ENCODE results near the gene OR7C2. TPM values are rescaled to one million over a fixed set of nuclear protein-coding genes. Genes with fewer than 3 reads are reported as not detected.

OR7C2 gene
- not detected for total RNA-seq
- polyA plus RNA-seq, result not detected
- long read RNA-seq, donor 1, result 0 reads
- long read RNA-seq, donor 2, result 0 reads

GRCh38 chr19:14941189-14941588, at the start of gene OR7C2:
Gene OR7C2 (plus strand): TSS chr19:14941489. CDS start chr19:14941489, 0 bp downstream.
- no peaks in the 10 kb centered on the region for H3K4me1 ChIP-seq
- H3K9me3 ChIP-seq, result no peaks in the 10 kb centered on the region
- DNase-seq, result no peak
- intact Hi-C loops (cut with DNase I), result no loop called here
- 74 to 90% (median 77%) methylated on average over 6 of the region's 6 CpGs for WGBS, 3 donors
- no peaks in the 10 kb centered on the region for H3K27me3 ChIP-seq (ENCODE audit: insufficient read depth in 3 of 3, low read length in 2 of 3)
- ATAC-seq, result no peak
- TF ChIP-seq CTCF (IDR thresholded peaks at IDR 0.05), result no peak
- no peak within 1 kb of the TSS for H3K27ac ChIP-seq
- H3K4me3 ChIP-seq, result no peak within 1 kb of the TSS
- no peaks in the 10 kb centered on the region for H3K36me3 ChIP-seq (ENCODE audit: insufficient read depth in 1 of 2, low read depth in 1 of 2)

GRCh38 chr19:14901675-14902260, 39.5 kb upstream of the OR7C2 start:
- H3K27ac ChIP-seq, result no peak overlapping the region
- H3K27me3 ChIP-seq (ENCODE audit: insufficient read depth in 3 of 3, low read length in 2 of 3), result peaks cover 0 to 2% (median 0%) of the 10 kb centered on the region in 3 donors
- ATAC-seq, result no peak
- no peaks in the 10 kb centered on the region for H3K36me3 ChIP-seq (ENCODE audit: insufficient read depth in 1 of 2, low read depth in 1 of 2)
- intact Hi-C loops (cut with DNase I), result no loop called here
- no peaks in the 10 kb centered on the region for H3K4me1 ChIP-seq
- DNase-seq, result no peak
- 9 to 27% (median 20%) methylated on average over 2 of the region's 2 CpGs for WGBS, 3 donors
- H3K9me3 ChIP-seq, result no peaks in the 10 kb centered on the region
- TF ChIP-seq CTCF (IDR thresholded peaks at IDR 0.05), result no peak
- no peak overlapping the region for H3K4me3 ChIP-seq

GRCh38 chr19:14906711-14907110, 34.6 kb upstream of the OR7C2 start:
- DNase-seq (no peak), ATAC-seq (no peak)
- peaks cover 0 to 2% (median 0%) of the 10 kb centered on the region in 3 donors for H3K27me3 ChIP-seq (ENCODE audit: insufficient read depth in 3 of 3, low read length in 2 of 3)
- intact Hi-C loops (cut with DNase I), result no loop called here
- no peak overlapping the region for H3K27ac ChIP-seq
- H3K9me3 ChIP-seq, result no peaks in the 10 kb centered on the region
- no peaks in the 10 kb centered on the region for H3K36me3 ChIP-seq (ENCODE audit: insufficient read depth in 1 of 2, low read depth in 1 of 2)
- no peak for TF ChIP-seq CTCF (IDR thresholded peaks at IDR 0.05)
- H3K4me1 ChIP-seq, result no peaks in the 10 kb centered on the region
- WGBS, 3 donors, result 71 to 77% (median 71%) methylated on average over 4 of the region's 4 CpGs
- H3K4me3 ChIP-seq, result no peak overlapping the region

- H3K27me3 ChIP-seq (ENCODE audit: insufficient read depth in 3 of 3, low read length in 2 of 3), result no peaks in the 10 kb centered on the region
- TF ChIP-seq CTCF (IDR thresholded peaks at IDR 0.05), result no peak
- no peak overlapping the region for H3K4me3 ChIP-seq
- H3K4me1 ChIP-seq, result no peaks in the 10 kb centered on the region
- H3K9me3 ChIP-seq, result no peaks in the 10 kb centered on the region
- H3K36me3 ChIP-seq (ENCODE audit: insufficient read depth in 1 of 2, low read depth in 1 of 2), result no peaks in the 10 kb centered on the region
- no peak overlapping the region for H3K27ac ChIP-seq
- 43 to 52% (median 43%) methylated on average over 6 of the region's 6 CpGs for WGBS, 3 donors
- DNase-seq (no peak), ATAC-seq (no peak)
- intact Hi-C loops (cut with DNase I), result no loop called here
Measured at GRCh38 chr19:14915116-14915515, 26.2 kb upstream of the OR7C2 start.

- 49 to 60% (median 57%) methylated on average over 5 of the region's 5 CpGs for WGBS, 3 donors
- intact Hi-C loops (cut with DNase I), result no loop called here
- no peak for DNase-seq
- Histone ChIP-seq H3K4me1 (no peaks in the 10 kb centered on the region), H3K36me3 (ENCODE audit: insufficient read depth in 1 of 2, low read depth in 1 of 2) (no peaks in the 10 kb centered on the region), H3K9me3 (no peaks in the 10 kb centered on the region), H3K4me3 (no peak overlapping the region), H3K27ac (no peak overlapping the region), H3K27me3 (ENCODE audit: insufficient read depth in 3 of 3, low read length in 2 of 3) (no peaks in the 10 kb centered on the region)
- TF ChIP-seq CTCF (IDR thresholded peaks at IDR 0.05), result no peak
- ATAC-seq, result no peak
Measured at GRCh38 chr19:14916848-14917247, 24.4 kb upstream of the OR7C2 start.

All from psoas muscle (tissue), 8 donors.